ENCODE measurements around the gene KRTAP3-2. TPM values are rescaled to one million over a fixed set of nuclear protein-coding genes. Genes with fewer than 3 reads are reported as not detected.

The KRTAP3-2 gene
- total RNA-seq, 1 donor, result not detected

GRCh38 chr17:41016578-41017215 is 17.0 kb upstream of the KRTAP3-2 start:
- Histone ChIP-seq H3K9me3 (ENCODE audit: low read depth, low read length) (no peaks in the 10 kb centered on the region), H3K27me3 (ENCODE audit: insufficient read depth, low read length) (no peaks in the 10 kb centered on the region), H3K4me1 (ENCODE audit: insufficient read depth, low read length) (no peaks in the 10 kb centered on the region), H3K4me3 (ENCODE audit: low read length) (no peak overlapping the region)

GRCh38 chr17:41015454-41015853 is 15.7 kb upstream of the KRTAP3-2 start:
- Histone ChIP-seq H3K4me3 (ENCODE audit: low read length) (no peak overlapping the region), H3K27me3 (ENCODE audit: insufficient read depth, low read length) (no peaks in the 10 kb centered on the region), H3K9me3 (ENCODE audit: low read depth, low read length) (no peaks in the 10 kb centered on the region), H3K4me1 (ENCODE audit: insufficient read depth, low read length) (no peaks in the 10 kb centered on the region)

GRCh38 chr17:41013606-41014005 is 13.9 kb upstream of the KRTAP3-2 start:
- no peaks in the 10 kb centered on the region for H3K27me3 ChIP-seq (ENCODE audit: insufficient read depth, low read length)
- H3K4me3 ChIP-seq (ENCODE audit: low read length), result no peak overlapping the region
- no peaks in the 10 kb centered on the region for H3K4me1 ChIP-seq (ENCODE audit: insufficient read depth, low read length)
- no peaks in the 10 kb centered on the region for H3K9me3 ChIP-seq (ENCODE audit: low read depth, low read length)

GRCh38 chr17:41013181-41013580 is 13.5 kb upstream of the KRTAP3-2 start:
- H3K4me1 ChIP-seq (ENCODE audit: insufficient read depth, low read length), result no peaks in the 10 kb centered on the region
- no peak overlapping the region for H3K4me3 ChIP-seq (ENCODE audit: low read length)
- no peaks in the 10 kb centered on the region for H3K27me3 ChIP-seq (ENCODE audit: insufficient read depth, low read length)
- H3K9me3 ChIP-seq (ENCODE audit: low read depth, low read length), result no peaks in the 10 kb centered on the region

GRCh38 chr17:41012326-41013120 is 12.8 kb upstream of the KRTAP3-2 start:
- no peaks in the 10 kb centered on the region for H3K4me1 ChIP-seq (ENCODE audit: insufficient read depth, low read length)
- no peaks in the 10 kb centered on the region for H3K9me3 ChIP-seq (ENCODE audit: low read depth, low read length)
- no peaks in the 10 kb centered on the region for H3K27me3 ChIP-seq (ENCODE audit: insufficient read depth, low read length)
- no peak overlapping the region for H3K4me3 ChIP-seq (ENCODE audit: low read length)

- Histone ChIP-seq H3K9me3 (ENCODE audit: low read depth, low read length) (no peaks in the 10 kb centered on the region), H3K4me3 (ENCODE audit: low read length) (no peak overlapping the region), H3K4me1 (ENCODE audit: insufficient read depth, low read length) (no peaks in the 10 kb centered on the region), H3K27me3 (ENCODE audit: insufficient read depth, low read length) (peaks cover 2% of the 10 kb centered on the region)
Measured at GRCh38 chr17:41010441-41010840, 10.7 kb upstream of the KRTAP3-2 start.

GRCh38 chr17:41009936-41010335 is 10.2 kb upstream of the KRTAP3-2 start:
- peaks cover 2% of the 10 kb centered on the region for H3K27me3 ChIP-seq (ENCODE audit: insufficient read depth, low read length)
- H3K9me3 ChIP-seq (ENCODE audit: low read depth, low read length), result no peaks in the 10 kb centered on the region
- no peaks in the 10 kb centered on the region for H3K4me1 ChIP-seq (ENCODE audit: insufficient read depth, low read length)

GRCh38 chr17:41009301-41009760 is 9.6 kb upstream of the KRTAP3-2 start:
- peaks cover 2% of the 10 kb centered on the region for H3K27me3 ChIP-seq (ENCODE audit: insufficient read depth, low read length)
- H3K4me1 ChIP-seq (ENCODE audit: insufficient read depth, low read length), result no peaks in the 10 kb centered on the region
- H3K9me3 ChIP-seq (ENCODE audit: low read depth, low read length), result no peaks in the 10 kb centered on the region
- H3K4me3 ChIP-seq (ENCODE audit: low read length), result no peak overlapping the region

More at GRCh38 chr17:41009936-41010335, 10.2 kb upstream of the KRTAP3-2 start:
- H3K4me3 ChIP-seq (ENCODE audit: low read length), result no peak overlapping the region

- Histone ChIP-seq H3K9me3 (ENCODE audit: low read depth, low read length) (no peaks in the 10 kb centered on the region), H3K4me3 (ENCODE audit: low read length) (no peak within 1 kb of the TSS), H3K27me3 (ENCODE audit: insufficient read depth, low read length) (peaks cover 2% of the 10 kb centered on the region), H3K4me1 (ENCODE audit: insufficient read depth, low read length) (no peaks in the 10 kb centered on the region)
Measured at GRCh38 chr17:41008811-41009210, 9.1 kb upstream of the KRTAP3-2 start, which contains the start of gene KRTAP3-1. Gene KRTAP3-1 (minus strand): TSS chr17:41009128. CDS start chr17:41009074, 54 bp downstream.

- Histone ChIP-seq H3K4me1 (ENCODE audit: insufficient read depth, low read length) (no peaks in the 10 kb centered on the region), H3K4me3 (ENCODE audit: low read length) (no peak overlapping the region), H3K9me3 (ENCODE audit: low read depth, low read length) (no peaks in the 10 kb centered on the region), H3K27me3 (ENCODE audit: insufficient read depth, low read length) (peaks cover 12% of the 10 kb centered on the region)
Measured at GRCh38 chr17:41004397-41004796, 4.7 kb upstream of the KRTAP3-2 start.

- Histone ChIP-seq H3K27me3 (ENCODE audit: insufficient read depth, low read length) (peaks cover 17% of the 10 kb centered on the region), H3K4me3 (ENCODE audit: low read length) (no peak overlapping the region), H3K4me1 (ENCODE audit: insufficient read depth, low read length) (no peaks in the 10 kb centered on the region), H3K9me3 (ENCODE audit: low read depth, low read length) (no peaks in the 10 kb centered on the region)
Measured at GRCh38 chr17:41003926-41004325, 4.2 kb upstream of the KRTAP3-2 start.

GRCh38 chr17:41002814-41003213 is 3.1 kb upstream of the KRTAP3-2 start:
- Histone ChIP-seq H3K27me3 (ENCODE audit: insufficient read depth, low read length) (peaks cover 22% of the 10 kb centered on the region), H3K9me3 (ENCODE audit: low read depth, low read length) (no peaks in the 10 kb centered on the region), H3K4me1 (ENCODE audit: insufficient read depth, low read length) (no peaks in the 10 kb centered on the region), H3K4me3 (ENCODE audit: low read length) (no peak overlapping the region)

GRCh38 chr17:41001795-41002194 is 2.1 kb upstream of the KRTAP3-2 start:
- Histone ChIP-seq H3K4me3 (ENCODE audit: low read length) (no peak overlapping the region), H3K4me1 (ENCODE audit: insufficient read depth, low read length) (no peaks in the 10 kb centered on the region), H3K9me3 (ENCODE audit: low read depth, low read length) (no peaks in the 10 kb centered on the region), H3K27me3 (ENCODE audit: insufficient read depth, low read length) (peaks cover 32% of the 10 kb centered on the region)

GRCh38 chr17:40997361-40997760 is 2.3 kb downstream of the KRTAP3-2 start:
- Histone ChIP-seq H3K9me3 (ENCODE audit: low read depth, low read length) (no peaks in the 10 kb centered on the region), H3K4me1 (ENCODE audit: insufficient read depth, low read length) (no peaks in the 10 kb centered on the region), H3K4me3 (ENCODE audit: low read length) (no peak overlapping the region), H3K27me3 (ENCODE audit: insufficient read depth, low read length) (peaks cover 56% of the 10 kb centered on the region)

- H3K4me3 ChIP-seq (ENCODE audit: low read length), result no peak overlapping the region
- H3K9me3 ChIP-seq (ENCODE audit: low read depth, low read length), result no peaks in the 10 kb centered on the region
- peaks cover 59% of the 10 kb centered on the region for H3K27me3 ChIP-seq (ENCODE audit: insufficient read depth, low read length)
- H3K4me1 ChIP-seq (ENCODE audit: insufficient read depth, low read length), result no peaks in the 10 kb centered on the region
Measured at GRCh38 chr17:40996829-40997228, 2.9 kb downstream of the KRTAP3-2 start.

All from mononuclear cell (primary cell).